ENCODE data around the gene CES2. TPM values are rescaled to one million over a fixed set of nuclear protein-coding genes. Genes with fewer than 3 reads are reported as not detected.
"Not testable (repeated sequence)": the region's sequence is repeated elsewhere in the genome, so short reads cannot be mapped to it uniquely, and the experiment has no call there.

The CES2 gene
- total and polyA plus RNA-seq, 3 experiments from 2014 or later = 23.5 to 26.6 (median 23.8) TPM

- H3K4me1 Mint-ChIP-seq; CTCF ChIA-PET; DNase-seq; H3K27me3 ChIP-seq (ENCODE audit: insufficient read depth, low read length, poor library complexity, severe bottlenecking); H3K36me3 ChIP-seq (ENCODE audit: insufficient read depth, low read length); H3K27ac ChIP-seq (ENCODE audit: low read depth, low read length); H3K27ac Mint-ChIP-seq; H3K9me3 Mint-ChIP-seq; POLR2A ChIA-PET; H3K9me3 ChIP-seq (ENCODE audit: low read length); H3K4me3 ChIP-seq (ENCODE audit: low read length); H3K4me1 ChIP-seq (ENCODE audit: insufficient read depth, low read length); H3K4me3 Mint-ChIP-seq: not testable (repeated sequence)
- Mint-ChIP-seq H3K36me3 (peaks cover 0 to 11% (median 0%) of the 10 kb centered on the region in 3 donors), H3K27me3 (peaks cover 17 to 29% of the 10 kb centered on the region in 2 donors)
Observed at GRCh38 chr16:66955363-66956153, 20.2 kb downstream of the CES2 start.

GRCh38 chr16:66956154-66956457 is 20.8 kb downstream of the CES2 start:
- H3K9me3 Mint-ChIP-seq; H3K4me1 Mint-ChIP-seq; H3K9me3 ChIP-seq (ENCODE audit: low read length); H3K27ac Mint-ChIP-seq; H3K36me3 ChIP-seq (ENCODE audit: insufficient read depth, low read length); H3K4me1 ChIP-seq (ENCODE audit: insufficient read depth, low read length); H3K27ac ChIP-seq (ENCODE audit: low read depth, low read length); H3K27me3 ChIP-seq (ENCODE audit: insufficient read depth, low read length, poor library complexity, severe bottlenecking); CTCF ChIA-PET; H3K4me3 ChIP-seq (ENCODE audit: low read length); H3K4me3 Mint-ChIP-seq; DNase-seq; POLR2A ChIA-PET: not testable (repeated sequence)
- H3K36me3 Mint-ChIP-seq = peaks cover 0 to 11% (median 0%) of the 10 kb centered on the region in 3 donors
- peaks cover 16 to 26% of the 10 kb centered on the region in 2 donors for H3K27me3 Mint-ChIP-seq

- Histone ChIP-seq H3K36me3 (ENCODE audit: insufficient read depth, low read length) (no peaks in the 10 kb centered on the region), H3K4me1 (ENCODE audit: insufficient read depth, low read length) (no peaks in the 10 kb centered on the region), H3K27me3 (ENCODE audit: insufficient read depth, low read length, poor library complexity, severe bottlenecking) (no peaks in the 10 kb centered on the region), H3K27ac (ENCODE audit: low read depth, low read length) (no peak overlapping the region), H3K9me3 (ENCODE audit: low read length) (no peaks in the 10 kb centered on the region), H3K4me3 (ENCODE audit: low read length) (no peak overlapping the region)
- no peak for DNase-seq
- no peaks in the 10 kb centered on the region for H3K9me3 Mint-ChIP-seq
- H3K27me3 Mint-ChIP-seq = peaks cover 4 to 6% of the 10 kb centered on the region in 2 donors
- peaks cover 0 to 6% (median 2%) of the 10 kb centered on the region in 3 donors for H3K4me1 Mint-ChIP-seq
- no peaks in the 10 kb centered on the region for H3K36me3 Mint-ChIP-seq
- no peak overlapping the region for H3K4me3 Mint-ChIP-seq
- peak overlapping the region in 1 of 8 donors; percentile 22 for H3K27ac Mint-ChIP-seq
- ChIA-PET POLR2A (no interaction called here), CTCF (interaction anchor here (0.6 to 1.3 kb wide), 5 partner anchors 9 to 245 kb away, joined by 3 to 4 read pairs (median 3); no protein-coding TSS in a partner anchor)
Observed at GRCh38 chr16:66958857-66959703, 23.8 kb downstream of the CES2 start.

GRCh38 chr16:66959704-66960161 is 24.4 kb downstream of the CES2 start:
- Mint-ChIP-seq H3K4me3 (no peak overlapping the region), H3K9me3 (no peaks in the 10 kb centered on the region), H3K27ac (no peak overlapping the region), H3K27me3 (peaks cover 4 to 9% of the 10 kb centered on the region in 2 donors), H3K4me1 (peaks cover 0 to 6% (median 2%) of the 10 kb centered on the region in 3 donors), H3K36me3 (no peaks in the 10 kb centered on the region)
- DNase-seq = no peak
- H3K36me3 ChIP-seq (ENCODE audit: insufficient read depth, low read length) = no peaks in the 10 kb centered on the region
- H3K4me3 ChIP-seq (ENCODE audit: low read length) = no peak overlapping the region
- H3K27me3 ChIP-seq (ENCODE audit: insufficient read depth, low read length, poor library complexity, severe bottlenecking) = no peaks in the 10 kb centered on the region
- H3K4me1 ChIP-seq (ENCODE audit: insufficient read depth, low read length) = no peaks in the 10 kb centered on the region
- CTCF ChIA-PET = interaction anchor here (0.7 to 1.3 kb wide), 4 partner anchors 10 to 223 kb away, joined by 3 to 4 read pairs (median 4); no protein-coding TSS in a partner anchor
- no peak overlapping the region for H3K27ac ChIP-seq (ENCODE audit: low read depth, low read length)
- H3K9me3 ChIP-seq (ENCODE audit: low read length) = no peaks in the 10 kb centered on the region
- POLR2A ChIA-PET = no interaction called here

GRCh38 chr16:66960270-66960669 is 25.0 kb downstream of the CES2 start:
- no peaks in the 10 kb centered on the region for H3K9me3 Mint-ChIP-seq
- DNase-seq = no peak
- H3K27me3 Mint-ChIP-seq = peaks cover 5 to 14% of the 10 kb centered on the region in 2 donors
- no peak overlapping the region for H3K4me3 Mint-ChIP-seq
- Histone ChIP-seq H3K9me3 (ENCODE audit: low read length) (no peaks in the 10 kb centered on the region), H3K27ac (ENCODE audit: low read depth, low read length) (no peak overlapping the region), H3K27me3 (ENCODE audit: insufficient read depth, low read length, poor library complexity, severe bottlenecking) (no peaks in the 10 kb centered on the region), H3K4me1 (ENCODE audit: insufficient read depth, low read length) (no peaks in the 10 kb centered on the region), H3K36me3 (ENCODE audit: insufficient read depth, low read length) (no peaks in the 10 kb centered on the region), H3K4me3 (ENCODE audit: low read length) (no peak overlapping the region)
- no peak overlapping the region for H3K27ac Mint-ChIP-seq
- H3K4me1 Mint-ChIP-seq = peaks cover 0 to 6% (median 2%) of the 10 kb centered on the region in 3 donors
- CTCF ChIA-PET = interaction anchor here (1.2 kb wide), 2 partner anchors 195 to 225 kb away, joined by 4 to 6 read pairs; no protein-coding TSS in a partner anchor
- POLR2A ChIA-PET = no interaction called here
- no peaks in the 10 kb centered on the region for H3K36me3 Mint-ChIP-seq

GRCh38 chr16:66961065-66961744 is 25.9 kb downstream of the CES2 start, which contains the start of gene CES3:
Gene CES3, plus strand, starts transcription at chr16:66961266. Its CDS starts 42 bp downstream, at chr16:66961308.
- no peaks in the 10 kb centered on the region for H3K36me3 ChIP-seq (ENCODE audit: insufficient read depth, low read length)
- no peak within 1 kb of the TSS for H3K4me3 ChIP-seq (ENCODE audit: low read length)
- H3K27ac Mint-ChIP-seq = peak within 1 kb of the TSS in 2 of 8 donors; percentile 3 to 47
- no peak within 1 kb of the TSS for H3K4me3 Mint-ChIP-seq
- H3K4me1 ChIP-seq (ENCODE audit: insufficient read depth, low read length) = no peaks in the 10 kb centered on the region
- H3K27ac ChIP-seq (ENCODE audit: low read depth, low read length) = peak within 1 kb of the TSS; percentile 24
- H3K27me3 Mint-ChIP-seq = peaks cover 7 to 14% of the 10 kb centered on the region in 2 donors
- H3K9me3 Mint-ChIP-seq = no peaks in the 10 kb centered on the region
- H3K36me3 Mint-ChIP-seq = no peaks in the 10 kb centered on the region
- H3K27me3 ChIP-seq (ENCODE audit: insufficient read depth, low read length, poor library complexity, severe bottlenecking) = no peaks in the 10 kb centered on the region
- H3K9me3 ChIP-seq (ENCODE audit: low read length) = no peaks in the 10 kb centered on the region
- peak; percentile 18 to 56 (median 21) for DNase-seq
- POLR2A ChIA-PET = no interaction called here
- CTCF ChIA-PET = interaction anchor here (0.6 to 1.2 kb wide), 5 partner anchors 9 to 298 kb away, joined by 3 to 6 read pairs (median 5); no protein-coding TSS in a partner anchor
- peaks cover 0 to 6% (median 2%) of the 10 kb centered on the region in 3 donors for H3K4me1 Mint-ChIP-seq

- Mint-ChIP-seq H3K27me3 (peaks cover 10 to 12% of the 10 kb centered on the region in 2 donors), H3K36me3 (no peaks in the 10 kb centered on the region), H3K4me3 (no peak overlapping the region), H3K9me3 (no peaks in the 10 kb centered on the region), H3K4me1 (peaks cover 0 to 6% (median 2%) of the 10 kb centered on the region in 3 donors), H3K27ac (no peak overlapping the region)
- DNase-seq = no peak
- H3K9me3 ChIP-seq (ENCODE audit: low read length) = no peaks in the 10 kb centered on the region
- H3K4me1 ChIP-seq (ENCODE audit: insufficient read depth, low read length) = no peaks in the 10 kb centered on the region
- CTCF ChIA-PET = interaction anchor here (1.0 kb wide), 1 partner anchor 16 kb away, joined by 3 read pairs; no protein-coding TSS in a partner anchor
- no peaks in the 10 kb centered on the region for H3K27me3 ChIP-seq (ENCODE audit: insufficient read depth, low read length, poor library complexity, severe bottlenecking)
- POLR2A ChIA-PET = no interaction called here
- H3K27ac ChIP-seq (ENCODE audit: low read depth, low read length) = peak overlapping the region; percentile 24
- no peak overlapping the region for H3K4me3 ChIP-seq (ENCODE audit: low read length)
- no peaks in the 10 kb centered on the region for H3K36me3 ChIP-seq (ENCODE audit: insufficient read depth, low read length)
Observed at GRCh38 chr16:66961914-66962313, 26.6 kb downstream of the CES2 start.

Measured in CD8-positive, alpha-beta memory T cell (primary cell).